HG02970 (cell line): ENCODE data around the gene ADM2.
"Not testable (repeated sequence)": the region's sequence is repeated elsewhere in the genome, so short reads cannot be mapped to it uniquely, and the experiment has no call there.

Experiments used
- ATAC-seq: cut with Tn5 transposase; IDR thresholded peaks from one replicate; pipeline ENCODE4 v1.9.1; 2021; ENCODE audit warnings: mild to moderate bottlenecking, moderate library complexity, moderate number of reproducible peaks; ENCODE audit not compliant: unreplicated experiment, low FRiP score

The ADM2 gene

DNA sequence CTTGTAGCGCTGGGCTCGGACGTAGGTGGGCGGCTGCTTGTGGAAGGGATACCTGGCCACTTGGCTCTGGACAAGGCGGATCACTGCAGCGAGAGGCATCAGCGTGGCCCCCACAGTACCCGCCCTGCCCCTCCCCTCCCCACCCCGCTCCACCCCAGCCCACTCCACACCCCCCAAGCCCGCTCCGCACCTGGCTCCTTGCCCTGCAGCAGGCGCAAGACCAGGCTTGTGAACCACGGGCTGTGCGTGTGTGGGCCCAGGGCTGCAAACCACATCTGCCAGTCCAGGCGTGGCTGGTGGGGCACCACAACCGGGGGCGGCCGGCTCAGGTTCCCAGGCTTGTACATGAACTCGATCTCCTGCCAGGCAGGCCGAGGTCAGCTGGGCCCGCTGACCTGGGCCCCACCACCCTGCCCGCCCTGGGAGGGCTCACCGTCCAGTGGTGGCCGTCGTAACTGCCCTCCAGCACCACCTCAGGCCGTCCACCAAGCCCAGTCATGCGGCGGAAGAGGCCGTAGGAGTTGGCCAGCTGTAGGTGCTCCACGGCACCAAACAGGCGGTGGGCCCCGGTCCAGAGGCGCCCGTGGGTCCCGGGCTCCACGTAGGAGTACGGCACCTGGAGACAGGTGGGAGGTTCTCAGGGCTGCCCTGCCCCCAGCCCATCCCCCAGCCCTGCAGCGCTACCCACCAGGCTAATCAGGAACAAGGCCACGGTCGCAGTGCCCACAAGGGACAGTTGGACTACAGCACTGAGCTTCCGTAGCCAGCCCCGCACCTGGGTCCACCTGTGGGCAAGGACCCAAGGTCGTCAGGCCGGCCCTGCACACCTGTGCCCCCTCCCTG lies 23.2 kb downstream of the ADM2 start:
- no peak for ATAC-seq

DNA sequence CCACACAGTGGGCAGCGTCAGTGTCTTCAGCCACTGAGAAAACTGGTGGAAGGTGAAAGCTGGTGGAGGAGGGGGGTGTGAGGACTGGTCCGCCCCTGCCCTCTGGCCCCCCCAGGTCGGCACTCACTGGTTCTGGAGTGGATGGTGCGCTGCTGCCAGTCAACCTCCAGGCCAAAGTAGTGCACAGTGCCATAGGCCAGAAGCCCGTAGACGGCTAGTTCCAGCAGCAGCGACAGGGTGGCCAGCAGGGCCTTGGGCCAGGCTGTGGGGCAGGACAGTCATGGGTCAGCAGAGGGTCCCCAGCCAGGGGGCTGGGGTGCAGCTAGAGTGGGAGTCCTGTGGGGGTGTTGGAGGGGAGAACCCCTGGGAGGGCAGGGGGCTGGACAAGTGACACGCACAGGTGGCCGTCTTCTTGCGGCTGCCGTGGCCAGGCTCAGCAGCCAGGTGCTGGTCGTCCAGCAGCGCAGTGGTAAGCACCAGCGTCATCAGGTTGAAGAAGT lies 24.0 kb downstream of the ADM2 start:
- no peak for ATAC-seq

- ATAC-seq, result no peak
Observed at GRCh38 chr22:50505776-50506610, 24.6 kb downstream of the ADM2 start.

DNA sequence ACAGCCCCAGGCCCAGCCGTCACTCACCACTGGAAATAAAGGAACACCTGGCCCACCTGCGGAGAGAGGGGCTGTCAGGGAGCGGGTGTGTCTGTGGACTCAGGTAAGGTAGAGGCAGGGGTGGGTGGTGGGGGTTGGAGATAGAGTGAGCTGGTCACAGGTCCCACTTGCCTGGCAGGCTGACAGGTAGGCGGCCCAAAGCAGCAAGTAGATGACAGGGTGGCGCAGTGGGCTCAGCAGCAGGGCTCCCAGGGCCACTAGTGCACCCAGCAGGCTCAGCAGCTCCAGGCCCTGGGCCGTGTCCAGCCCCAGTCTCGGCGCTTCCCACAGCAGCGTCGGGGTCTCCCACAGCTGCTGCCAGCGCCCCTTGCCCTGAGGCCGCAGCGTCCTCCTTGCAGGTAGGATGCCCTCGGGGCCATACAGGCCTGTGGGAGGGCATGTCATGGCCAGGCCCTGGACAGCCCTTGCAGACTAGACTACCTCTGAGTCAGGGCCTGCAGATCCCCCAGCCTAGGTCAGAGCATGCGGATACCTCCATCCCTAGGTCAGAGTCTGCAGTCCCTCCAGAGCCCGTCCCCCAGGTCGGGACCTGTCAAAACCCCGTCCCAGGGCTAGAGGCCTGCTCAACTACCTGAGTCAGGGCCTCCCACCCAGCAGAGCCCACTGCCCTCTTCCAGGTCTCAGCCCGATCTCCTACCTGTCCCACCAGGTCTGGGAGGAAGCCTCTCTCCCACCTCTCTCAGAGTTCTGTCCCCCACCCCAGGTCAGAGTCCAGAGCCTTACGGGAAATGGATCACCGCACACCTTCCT lies 25.5 kb downstream of the ADM2 start:
- no peak for ATAC-seq

GRCh38 chr22:50507421-50507990 lies 26.2 kb downstream of the ADM2 start, which contains the start of gene LMF2:
Gene LMF2 (minus strand): TSS chr22:50507702. CDS start chr22:50507675, 27 bp downstream.
- peak; percentile 58 for ATAC-seq

DNA sequence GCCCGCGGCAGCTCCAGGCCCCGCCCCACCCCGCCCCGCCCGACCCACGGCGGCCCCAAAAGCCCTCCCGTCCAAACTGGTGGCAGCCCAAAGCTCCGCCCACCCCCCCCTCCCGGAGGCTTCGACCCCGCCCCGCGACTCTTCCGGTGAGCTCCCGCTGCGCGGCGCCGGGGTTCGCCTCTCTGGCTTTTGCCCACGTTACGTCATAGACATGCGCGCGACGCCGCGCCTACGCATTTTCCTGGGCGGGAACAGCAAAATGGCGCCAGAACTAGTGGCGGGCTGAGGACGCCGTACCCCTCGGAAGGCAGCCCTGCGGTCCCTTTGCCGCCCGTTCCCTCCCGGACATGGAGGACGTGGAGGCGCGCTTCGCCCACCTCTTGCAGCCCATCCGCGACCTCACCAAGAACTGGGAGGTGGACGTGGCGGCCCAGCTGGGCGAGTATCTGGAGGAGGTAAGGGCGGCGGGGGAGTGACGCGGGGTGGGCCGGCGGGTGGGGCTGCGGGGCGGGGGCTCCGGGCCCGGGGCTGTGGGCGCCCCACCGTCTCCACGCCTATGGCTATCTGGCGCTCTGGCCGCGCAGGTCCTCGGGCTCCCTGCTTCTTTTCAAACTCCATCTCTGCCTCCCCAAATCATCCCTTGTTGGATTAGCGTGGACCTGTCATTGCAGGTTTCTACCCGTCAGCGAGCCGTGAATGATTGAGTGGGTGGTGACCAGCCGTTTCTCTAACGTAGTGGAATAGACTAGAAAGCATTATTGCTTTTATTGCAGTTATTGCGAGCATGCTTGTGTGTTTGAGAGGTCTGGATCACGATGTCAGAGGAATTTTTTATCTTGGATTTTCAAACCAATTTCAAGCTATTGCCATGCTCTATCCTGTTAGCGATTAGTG lies 26.9 kb downstream of the ADM2 start, which contains the start of gene NCAPH2:
Gene NCAPH2 (plus strand): TSS at position 234 of the 894 bp plus-strand sequence. CDS start 114 bp downstream, at position 348.
- peak; percentile 73 for ATAC-seq

DNA sequence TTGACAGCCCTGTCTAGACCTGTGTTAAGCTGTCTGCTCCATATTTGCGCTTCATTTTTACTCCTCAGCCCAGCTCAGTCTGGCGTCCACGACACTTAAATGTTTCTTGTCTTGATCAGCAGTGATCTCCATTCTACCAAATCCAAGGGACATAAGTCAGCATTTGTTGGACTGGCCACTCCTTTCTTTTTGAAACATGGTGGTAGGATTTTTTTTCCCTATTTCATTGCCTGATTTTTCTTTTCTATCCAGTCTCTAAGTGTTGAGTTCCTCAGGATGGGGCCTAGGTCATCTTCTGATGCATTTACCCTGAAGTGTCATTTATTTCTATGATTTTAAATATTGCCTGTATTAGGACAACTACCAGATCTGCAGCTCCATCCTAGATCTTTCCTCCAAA lies 27.6 kb downstream of the ADM2 start:
- no peak for ATAC-seq

DNA sequence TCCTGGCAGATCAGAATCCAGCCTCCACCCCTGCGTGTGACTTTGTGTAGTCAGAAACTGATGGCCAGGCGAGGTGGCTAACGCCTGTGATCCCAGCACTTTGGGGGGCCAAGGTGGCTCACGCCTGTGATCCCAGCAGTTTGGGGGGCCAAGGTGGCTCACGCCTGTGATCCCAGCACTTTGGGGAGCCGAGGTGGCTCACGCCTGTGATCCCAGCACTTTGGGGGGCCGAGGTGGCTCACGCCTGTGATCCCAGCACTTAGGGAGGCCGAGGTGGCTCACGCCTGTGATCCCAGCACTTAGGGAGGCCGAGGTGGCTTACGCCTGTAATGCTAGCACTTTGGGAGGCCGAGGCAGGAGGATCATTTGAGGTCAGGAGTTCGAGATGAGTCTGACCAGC lies 31.8 kb downstream of the ADM2 start:
- no peak for ATAC-seq

- ATAC-seq, result no peak
Observed at GRCh38 chr22:50516068-50516467, 34.7 kb downstream of the ADM2 start.

DNA sequence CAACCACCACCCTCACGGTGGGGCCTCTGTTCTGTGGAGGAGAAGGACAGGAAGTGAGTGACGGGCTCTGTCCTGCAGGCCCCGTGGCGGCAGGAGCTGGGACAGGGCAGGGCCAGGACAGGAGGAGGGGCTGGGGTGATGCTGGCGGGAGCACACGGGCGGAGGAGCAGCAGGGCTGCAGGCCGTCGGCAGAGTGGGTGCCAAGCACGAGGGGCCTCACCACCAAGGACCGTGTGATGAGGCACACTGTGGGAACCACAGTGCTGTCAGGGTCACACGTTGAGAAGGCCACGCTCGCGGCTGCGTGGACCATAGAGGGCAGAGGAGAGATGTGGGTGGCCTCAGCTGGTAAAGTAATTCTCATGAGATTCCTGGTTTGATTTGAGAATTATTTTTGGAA lies 35.5 kb downstream of the ADM2 start:
- ATAC-seq, result no peak

GRCh38 chr22:50517495-50518260 lies 36.3 kb downstream of the ADM2 start:
- ATAC-seq, result no peak

- no peak for ATAC-seq
Observed at GRCh38 chr22:50518606-50519005, 37.3 kb downstream of the ADM2 start.

- no peak for ATAC-seq
Observed at GRCh38 chr22:50519151-50519550, 37.8 kb downstream of the ADM2 start.

DNA sequence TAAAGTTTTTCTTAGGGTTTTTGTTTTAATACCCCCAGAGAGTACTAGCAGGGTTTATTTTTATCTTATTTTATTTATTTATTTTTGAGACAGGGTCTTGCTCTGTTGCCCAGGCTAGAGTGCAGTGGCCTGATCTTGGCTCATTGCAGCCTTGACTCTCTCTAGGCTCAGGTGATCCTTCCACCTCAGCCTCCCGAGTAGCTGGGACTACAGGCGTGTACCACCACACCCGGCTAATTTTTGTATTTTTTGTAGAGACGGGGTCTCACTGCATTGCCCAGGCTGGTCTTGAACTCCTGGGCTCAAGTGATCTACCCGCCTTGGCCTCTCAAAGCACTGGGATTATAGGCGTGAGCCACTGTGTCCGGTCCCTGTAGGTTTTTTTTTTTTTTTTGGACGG lies 38.8 kb downstream of the ADM2 start:
- not testable (repeated sequence) for ATAC-seq

GRCh38 chr22:50520826-50521453 lies 39.6 kb downstream of the ADM2 start:
- ATAC-seq, result no peak

- ATAC-seq, result no peak
Observed at GRCh38 chr22:50521710-50522109, 40.4 kb downstream of the ADM2 start.

GRCh38 chr22:50522208-50522805 lies 41.0 kb downstream of the ADM2 start:
- no peak for ATAC-seq
